GM12878 (cell line): ENCODE measurements around the gene ADGRG2. TPM values are rescaled to one million over a fixed set of nuclear protein-coding genes. Genes with fewer than 3 reads are reported as not detected.

Source experiments
- ATAC-seq: fragments of 200-7000 bp; cut with Tn5 transposase; 3 replicates; pipeline ENCODE4 v1.9.1; 2020; ENCODE audit warnings: mild to moderate bottlenecking, moderate library complexity
- BruUV-seq: library from RNA; stranded (reverse); fragments of 400-500 nt; replicated peaks from 2 replicates; lab custom pipeline; 2021; lab: Mats Ljungman, UMichigan
- CTCF ChIA-PET: fragments of 300-600 bp; sonication (Branson Sonifier 250); formaldehyde crosslinking; extraction: SDS; loops from one replicate; lab custom pipeline; 2021; ENCODE audit warnings: inconsistent platforms; lab: Yijun Ruan, JAX
- POLR2A ChIA-PET: fragments of 350-600 bp; formaldehyde crosslinking; extraction: SDS; loops from one replicate; lab custom pipeline; 2021; ENCODE audit warnings: inconsistent platforms; lab: Charles Lee
- RAD21 ChIA-PET: fragments of 300-600 bp; sonication (Branson Sonifier 250); formaldehyde crosslinking; loops from one replicate; lab custom pipeline; 2023; ENCODE audit warnings: antibody characterized with exemption; ENCODE audit not compliant: unreplicated experiment; lab: Charles Lee
- SMC1A ChIA-PET: fragments of 300-600 bp; sonication (Branson Sonifier 250); formaldehyde crosslinking; loops from one replicate; lab custom pipeline; 2023; ENCODE audit not compliant: unreplicated experiment, uncharacterized antibody; lab: Charles Lee
- DNase-seq: peaks from one replicate; pipeline ENCODE4 v3.0.0-alpha.2; 2011; ENCODE audit warnings: low read depth, low spot score
- FAIRE-seq: peaks from 3 replicates; lab custom pipeline; 2011; peaks lifted over from hg19 to GRCh38; lab: Jason Lieb, UNC
- H2AFZ ChIP-seq: 2 replicates; pipeline ENCODE4 v1.6.0; 2011; ENCODE audit warnings: low read depth, low read length, control low read depth; ENCODE audit not compliant: control insufficient read depth
- H3K27ac ChIP-seq: 2 replicates; pipeline ENCODE4 v1.5.1; 2011; ENCODE audit warnings: control low read depth; ENCODE audit not compliant: control insufficient read depth, insufficient read depth
- H3K27me3 ChIP-seq, 2 experiments: replicated peaks in 1 of 2; 2 replicates each; pipeline versions ENCODE4 v1.6.0 to v1.6.1; 2011; ENCODE audit warnings: low read length in 1 of 2; ENCODE audit not compliant: control insufficient read depth in 2 of 2, insufficient read depth in 2 of 2
- H3K36me3 ChIP-seq, 2 experiments: 2 replicates each; pipeline ENCODE4 v1.5.1; 2011; ENCODE audit warnings: low read length in 1 of 2; ENCODE audit not compliant: control insufficient read depth in 2 of 2, insufficient read depth in 2 of 2
- H3K4me1 ChIP-seq: 2 replicates; pipeline ENCODE4 v1.6.1; 2011; ENCODE audit warnings: mild to moderate bottlenecking, low read length, moderate library complexity, mixed read lengths; ENCODE audit not compliant: control insufficient read depth, insufficient read depth
- H3K4me2 ChIP-seq: 2 replicates; pipeline ENCODE4 v1.6.0; 2011; ENCODE audit warnings: control low read depth; ENCODE audit not compliant: control insufficient read depth, insufficient read depth
- H3K4me3 ChIP-seq: fragments of 200-600 bp; sonication (generic); 2 replicates; pipeline ENCODE4 v1.5.1; 2016
- H3K79me2 ChIP-seq: 2 replicates; pipeline ENCODE4 v1.6.0; 2011; ENCODE audit warnings: low read length; ENCODE audit not compliant: control insufficient read depth, insufficient read depth
- H3K9ac ChIP-seq: 2 replicates; pipeline ENCODE4 v1.8.0; 2011; ENCODE audit warnings: low read length, control low read depth, mixed read lengths; ENCODE audit not compliant: control insufficient read depth, insufficient read depth
- H3K9me3 ChIP-seq: replicated peaks from 3 replicates; pipeline ENCODE4 v1.5.1; 2011; ENCODE audit warnings: mild to moderate bottlenecking, low read length; ENCODE audit not compliant: control insufficient read depth, insufficient read depth
- H4K20me1 ChIP-seq: 2 replicates; pipeline ENCODE4 v1.6.0; 2011; ENCODE audit not compliant: control insufficient read depth, insufficient read depth
- BCL3 ChIP-seq: IDR thresholded peaks from 2 replicates; pipeline ENCODE4 v1.6.1; 2011; ENCODE audit warnings: borderline replicate concordance, low read depth, mild to moderate bottlenecking, moderate library complexity, low read length; ENCODE audit not compliant: insufficient read depth, poor library complexity, severe bottlenecking
- CREM ChIP-seq: IDR thresholded peaks from 2 replicates; pipeline ENCODE4 v1.6.1; 2014; ENCODE audit warnings: antibody characterized with exemption, low read depth
- SKIL ChIP-seq: fragments of 450-650 bp; IDR thresholded peaks from 2 replicates; pipeline ENCODE4 v1.6.1; 2017; ENCODE audit warnings: mild to moderate bottlenecking, low read depth, inconsistent platforms; ENCODE audit not compliant: poor library complexity, severe bottlenecking
- WGBS: methylation state at CpG from one replicate; pipeline ENCODE4 v1.1.6; 2016; ENCODE audit warnings: low lambda C conversion rate; ENCODE audit not compliant: insufficient replicate concordance, insufficient coverage; ENCODE audit errors: missing lambda C conversion rate; 5-methylcytosine and 5-hydroxymethylcytosine counted together
- in situ Hi-C: fragments of 300-500 bp; cut with MboI; formaldehyde crosslinking; loops from 9 replicates; pipeline ENCODE4 v1.14.3; 2018; ENCODE audit warnings: mixed read lengths
- intact Hi-C: fragments of 100-400 bp; cut with micrococcal nuclease; formaldehyde crosslinking; loops from one replicate; pipeline ENCODE4 v1.14.2; 2022; ENCODE audit not compliant: unreplicated experiment
- polyA plus RNA-seq, 11 experiments: library from polyadenylated mRNA; depleted of rRNA in 4 of 11; unstranded in 6 of 11; stranded (reverse) in 5 of 11; fragments of >200 nt; fragmentation: Nextera tagmentation in 4 of 11; fragmentation: Illumina TruSeq in 1 of 11; extraction: Ambion mirVana in 4 of 11; extraction: Trizol in 1 of 11; gene quantifications; 1 replicate in 1 of 11; 2 replicates in 10 of 11; pipeline versions ENCODE4 v1.2.1 to v1.2.3, GENCODE V29; 2011 to 2016; ENCODE audit warnings: inconsistent platforms in 2 of 11, missing spikeins in 2 of 11, low read depth in 1 of 11
- total RNA-seq, 4 experiments: library from RNA; depleted of rRNA in 3 of 4; stranded (reverse); fragments of >200 nt in 3 of 4; fragmentation: Illumina TruSeq in 1 of 4; extraction: Trizol in 1 of 4; gene quantifications; 2 replicates each; pipeline versions ENCODE4 v1.2.1 to v1.2.3, GENCODE V29; 2013 to 2021
- TF ChIP-seq, protein P1 (sequence below): fragments of 450-650 bp; formaldehyde crosslinking; IDR thresholded peaks from 2 replicates; pipeline ENCODE4 v1.4.0; 2022; ENCODE audit warnings: mild to moderate bottlenecking, moderate library complexity

The ADGRG2 gene
- total and polyA plus RNA-seq, 10 of the 15 experiments (the other 5 are each of a cell fraction or from before 2014, with no cell fraction given), result 0.02 to 0.29 (median 0.05) TPM; not detected in 5

- TF ChIP-seq CREM, result no peak
- TF ChIP-seq, protein P1, sequence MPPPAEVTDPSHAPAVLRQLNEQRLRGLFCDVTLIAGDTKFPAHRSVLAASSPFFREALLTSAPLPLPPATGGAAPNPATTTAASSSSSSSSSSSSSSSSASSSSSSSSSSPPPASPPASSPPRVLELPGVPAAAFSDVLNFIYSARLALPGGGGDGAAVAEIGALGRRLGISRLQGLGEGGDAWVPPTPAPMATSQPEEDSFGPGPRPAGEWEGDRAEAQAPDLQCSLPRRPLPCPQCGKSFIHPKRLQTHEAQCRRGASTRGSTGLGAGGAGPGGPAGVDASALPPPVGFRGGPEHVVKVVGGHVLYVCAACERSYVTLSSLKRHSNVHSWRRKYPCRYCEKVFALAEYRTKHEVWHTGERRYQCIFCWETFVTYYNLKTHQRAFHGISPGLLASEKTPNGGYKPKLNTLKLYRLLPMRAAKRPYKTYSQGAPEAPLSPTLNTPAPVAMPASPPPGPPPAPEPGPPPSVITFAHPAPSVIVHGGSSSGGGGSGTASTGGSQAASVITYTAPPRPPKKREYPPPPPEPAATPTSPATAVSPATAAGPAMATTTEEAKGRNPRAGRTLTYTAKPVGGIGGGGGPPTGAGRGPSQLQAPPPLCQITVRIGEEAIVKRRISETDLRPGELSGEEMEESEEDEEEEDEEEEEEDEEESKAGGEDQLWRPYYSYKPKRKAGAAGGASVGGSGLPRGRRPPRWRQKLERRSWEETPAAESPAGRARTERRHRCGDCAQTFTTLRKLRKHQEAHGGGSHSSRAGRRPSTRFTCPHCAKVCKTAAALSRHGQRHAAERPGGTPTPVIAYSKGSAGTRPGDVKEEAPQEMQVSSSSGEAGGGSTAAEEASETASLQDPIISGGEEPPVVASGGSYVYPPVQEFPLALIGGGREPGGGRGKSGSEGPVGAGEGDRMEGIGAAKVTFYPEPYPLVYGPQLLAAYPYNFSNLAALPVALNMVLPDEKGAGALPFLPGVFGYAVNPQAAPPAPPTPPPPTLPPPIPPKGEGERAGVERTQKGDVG (CRISPR knock-in tag), result no peak
- no peak for TF ChIP-seq SKIL
- TF ChIP-seq BCL3, result no peak
- Histone ChIP-seq H3K36me3 (no peaks in the 10 kb centered on the region), H3K27me3 (no peaks in the 10 kb centered on the region), H4K20me1 (no peaks in the 10 kb centered on the region), H3K79me2 (no peaks in the 10 kb centered on the region), H2AFZ (no peak overlapping the region), H3K4me2 (no peak overlapping the region), H3K4me3 (no peak overlapping the region), H3K27ac (no peak overlapping the region), H3K4me1 (no peaks in the 10 kb centered on the region), H3K9me3 (no peaks in the 10 kb centered on the region), H3K9ac (no peak overlapping the region)
- FAIRE-seq (no peak), ATAC-seq (no peak), DNase-seq (no peak)
- ChIA-PET CTCF (no interaction called here), RAD21 (no interaction called here), SMC1A (no interaction called here), POLR2A (no interaction called here)
- intact Hi-C loops, result no loop called here
- in situ Hi-C loops, result no loop called here
- 54% methylated on average over 8 of the region's 8 CpGs for WGBS
- BruUV-seq, result no TSS peak
Measured at GRCh38 chrX:19162851-19163250, 40.6 kb upstream of the ADGRG2 start.
